Kidney (tissue), 14 donors: ENCODE results near the gene PRR33. TPM values are rescaled to one million over a fixed set of nuclear protein-coding genes. Genes with fewer than 3 reads are reported as not detected.

Source experiments
- DNase-seq, 5 donors: peaks; one replicate each; pipeline ENCODE4 v3.0.0-alpha.2; 2013 to 2020
- FAIRE-seq: peaks from 2 replicates; lab custom pipeline; 2012; peaks lifted over from hg19 to GRCh38; lab: Jason Lieb, UNC
- H3K27ac ChIP-seq, 2 donors: one replicate each; pipeline ENCODE4 v1.7.0; 2013; ENCODE audit warnings: low read depth in 2 of 2, low read length in 2 of 2, inconsistent platforms in 1 of 2
- H3K27me3 ChIP-seq: one replicate; pipeline ENCODE4 v1.7.1; 2013; ENCODE audit warnings: low read length, inconsistent platforms; ENCODE audit not compliant: control insufficient read depth, insufficient read depth
- H3K36me3 ChIP-seq, 3 donors: one replicate each; pipeline versions ENCODE4 v1.7.0 to v1.7.1; 2013; ENCODE audit warnings: low read length in 3 of 3, control low read depth in 1 of 3, inconsistent platforms in 1 of 3; ENCODE audit not compliant: insufficient read depth in 3 of 3, control insufficient read depth in 2 of 3
- H3K4me1 ChIP-seq, 3 donors: one replicate each; pipeline versions ENCODE4 v1.7.0 to v1.7.1; 2013; ENCODE audit warnings: low read length in 3 of 3, inconsistent platforms in 1 of 3, low read depth in 1 of 3; ENCODE audit not compliant: control insufficient read depth in 2 of 3, insufficient read depth in 2 of 3
- H3K4me3 ChIP-seq, 3 donors: one replicate each; pipeline versions ENCODE4 v1.7.0 to v1.8.1; 2013; ENCODE audit warnings: low read length in 3 of 3, control low read depth in 1 of 3, inconsistent platforms in 1 of 3
- H3K9ac ChIP-seq, 3 donors: one replicate each; pipeline versions ENCODE4 v1.7.0 to v1.7.1; 2013; ENCODE audit warnings: low read length in 3 of 3, control low read depth in 1 of 3, inconsistent platforms in 1 of 3
- H3K9me3 ChIP-seq, 3 donors: one replicate each; pipeline versions ENCODE4 v1.7.0 to v1.7.1; 2013; ENCODE audit warnings: low read length in 3 of 3, control low read depth in 1 of 3, inconsistent platforms in 1 of 3; ENCODE audit not compliant: control insufficient read depth in 2 of 3, insufficient read depth in 1 of 3
- CTCF ChIP-seq: IDR thresholded peaks from 3 replicates; pipeline ENCODE4 v1.5.1; 2012; ENCODE audit warnings: mild to moderate bottlenecking, moderate library complexity, borderline replicate concordance; ENCODE audit not compliant: insufficient read depth; ENCODE audit errors: extremely low read depth
- intact Hi-C: fragments of 100-400 bp; cut with DNase I; formaldehyde crosslinking; loops from one replicate; pipeline ENCODE4 v1.11.1; 2022
- polyA plus RNA-seq: library from polyadenylated mRNA; stranded (reverse); fragments of 350-450 nt; fragmentation: Illumina TruSeq; extraction: RNeasy Lipid Tissue Mini Kit (QIAGEN cat#74804); gene quantifications from one replicate; pipeline ENCODE4 v1.2.3, GENCODE V29; 2014; ENCODE audit warnings: low read depth, low replicate concordance; ENCODE audit not compliant: insufficient read depth
- total RNA-seq: library from RNA; stranded (reverse); fragmentation: NEBNext Ultra II Directional; extraction: Animal tissue kit (Norgen Biotek cat#: 25700); gene quantifications from one replicate; pipeline ENCODE4 v1.2.1, GENCODE V29; 2021
- donor health status: control.
- donor health status: control.
- donor health status: control.
- donor health status: control.
- donor health status: control.
- donor health status: DM: yes; HTN: yes; CAD: no.
- donor health status: Normal renal cell carcinoma (clear cell type).

Gene PRR33
- total and polyA plus RNA-seq, 2 donors from 2014 or later = not detected

DNA sequence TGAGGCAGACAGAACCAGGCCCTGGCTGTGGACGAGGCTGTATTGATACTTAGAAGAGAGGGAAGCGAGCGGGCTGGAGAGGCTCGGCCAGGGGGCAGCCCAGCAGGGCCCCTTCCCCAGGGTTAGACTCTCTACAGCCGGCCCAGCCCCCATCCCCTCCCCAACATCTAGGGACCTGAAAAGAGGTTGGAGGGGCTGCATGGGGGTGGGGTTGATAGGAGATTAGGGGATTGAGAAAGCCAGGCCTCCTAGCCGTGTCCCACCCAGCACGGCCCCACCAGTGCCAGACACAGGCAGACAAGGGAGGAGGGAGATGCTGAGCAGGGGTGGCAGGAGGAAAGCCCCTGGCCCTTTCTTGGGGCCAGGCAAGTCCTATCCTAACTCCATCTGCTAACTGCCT is 33.1 kb downstream of the PRR33 start:
- no peak for FAIRE-seq
- Histone ChIP-seq H3K36me3 (no peaks in the 10 kb centered on the region), H3K4me1 (peaks cover 0 to 5% (median 0%) of the 10 kb centered on the region in 3 donors), H3K4me3 (no peak overlapping the region), H3K9me3 (no peaks in the 10 kb centered on the region), H3K9ac (no peak overlapping the region), H3K27me3 (no peaks in the 10 kb centered on the region), H3K27ac (no peak overlapping the region)
- DNase-seq = peak in 1 of 5 donors; percentile 47
- no peak for TF ChIP-seq CTCF
- intact Hi-C loops = no loop called here

- no peaks in the 10 kb centered on the region for H3K36me3 ChIP-seq
- DNase-seq = peak in 1 of 5 donors; percentile 54
- H3K9me3 ChIP-seq = no peaks in the 10 kb centered on the region
- no peak overlapping the region for H3K27ac ChIP-seq
- no peaks in the 10 kb centered on the region for H3K27me3 ChIP-seq
- H3K9ac ChIP-seq = no peak overlapping the region
- no peak for FAIRE-seq
- peaks cover 0 to under 1% (median 0%) of the 10 kb centered on the region in 3 donors for H3K4me1 ChIP-seq
- no peak overlapping the region for H3K4me3 ChIP-seq
- intact Hi-C loops = no loop called here
- no peak for TF ChIP-seq CTCF
Measured at GRCh38 chr11:1858154-1858553, 33.5 kb downstream of the PRR33 start.

GRCh38 chr11:1857064-1857463 is 34.6 kb downstream of the PRR33 start:
- Histone ChIP-seq H3K9me3 (no peaks in the 10 kb centered on the region), H3K27ac (no peak overlapping the region), H3K9ac (no peak overlapping the region), H3K4me3 (no peak overlapping the region), H3K36me3 (no peaks in the 10 kb centered on the region), H3K4me1 (no peaks in the 10 kb centered on the region), H3K27me3 (no peaks in the 10 kb centered on the region)
- no peak for FAIRE-seq
- peak in 1 of 5 donors; percentile 59 for DNase-seq
- intact Hi-C loops = no loop called here
- no peak for TF ChIP-seq CTCF
